Stimulated activated CD8-positive, alpha-beta memory T cell treated with anti-CD3 and anti-CD28 coated beads, Interleukin-15, amount 100 ng/mL, for 1 hour (primary cell): ENCODE results near the gene NOP56.
"Not testable (repeated sequence)": the region's sequence is repeated elsewhere in the genome, so short reads cannot be mapped to it uniquely, and the experiment has no call there.

Experiments used
- DNase-seq: peaks from one replicate; pipeline ENCODE4 v3.0.0-alpha.2; 2020; ENCODE audit warnings: low read depth

Gene NOP56

GRCh38 chr20:2643708-2644107, 8.7 kb upstream of the NOP56 start:
- DNase-seq, result no peak

GRCh38 chr20:2652724-2653555, 508 bp downstream of the NOP56 start:
- no peak for DNase-seq

- DNase-seq, result no peak
These were observed 1.3 kb downstream of the NOP56 start for GRCh38 chr20:2653556-2654383.

GRCh38 chr20:2654384-2654822, 2.0 kb downstream of the NOP56 start:
- no peak for DNase-seq

GRCh38 chr20:2654831-2655230, 2.4 kb downstream of the NOP56 start:
- no peak for DNase-seq

- no peak for DNase-seq
These were observed 3.1 kb downstream of the NOP56 start for GRCh38 chr20:2655331-2656116.

GRCh38 chr20:2656471-2657117, 4.2 kb downstream of the NOP56 start:
- DNase-seq, result no peak

GRCh38 chr20:2657241-2657640, 4.8 kb downstream of the NOP56 start:
- DNase-seq, result no peak

- no peak for DNase-seq
These were observed 5.2 kb downstream of the NOP56 start for GRCh38 chr20:2657674-2658073.

- DNase-seq, result no peak
These were observed 6.3 kb downstream of the NOP56 start for GRCh38 chr20:2658414-2659354.

- no peak for DNase-seq
These were observed 7.1 kb downstream of the NOP56 start for GRCh38 chr20:2659547-2659946.

GRCh38 chr20:2663364-2663886, 11.0 kb downstream of the NOP56 start:
- no peak for DNase-seq

GRCh38 chr20:2663887-2664719, 11.7 kb downstream of the NOP56 start, which contains the start of gene IDH3B:
Gene IDH3B (minus strand): TSS chr20:2664216. CDS start chr20:2664188, 28 bp downstream.
- peak; percentile 85 for DNase-seq

GRCh38 chr20:2671977-2672376, 19.5 kb downstream of the NOP56 start:
- no peak for DNase-seq

GRCh38 chr20:2672446-2672845, 20.0 kb downstream of the NOP56 start:
- no peak for DNase-seq

- no peak for DNase-seq
These were observed 21.0 kb downstream of the NOP56 start for GRCh38 chr20:2673453-2673852.

GRCh38 chr20:2680046-2680445, 27.6 kb downstream of the NOP56 start:
- DNase-seq, result no peak

- DNase-seq, result not testable (repeated sequence)
These were observed 29.6 kb downstream of the NOP56 start for GRCh38 chr20:2682040-2682439.

GRCh38 chr20:2684817-2685216, 32.4 kb downstream of the NOP56 start:
- DNase-seq, result not testable (repeated sequence)
